ENCODE data around the gene KCNMA1. TPM values are rescaled to one million over a fixed set of nuclear protein-coding genes. Genes with fewer than 3 reads are reported as not detected.

The KCNMA1 gene
- total RNA-seq, 3 donors from 2014 or later, result 45.4 to 312 (median 62.4) TPM

DNA sequence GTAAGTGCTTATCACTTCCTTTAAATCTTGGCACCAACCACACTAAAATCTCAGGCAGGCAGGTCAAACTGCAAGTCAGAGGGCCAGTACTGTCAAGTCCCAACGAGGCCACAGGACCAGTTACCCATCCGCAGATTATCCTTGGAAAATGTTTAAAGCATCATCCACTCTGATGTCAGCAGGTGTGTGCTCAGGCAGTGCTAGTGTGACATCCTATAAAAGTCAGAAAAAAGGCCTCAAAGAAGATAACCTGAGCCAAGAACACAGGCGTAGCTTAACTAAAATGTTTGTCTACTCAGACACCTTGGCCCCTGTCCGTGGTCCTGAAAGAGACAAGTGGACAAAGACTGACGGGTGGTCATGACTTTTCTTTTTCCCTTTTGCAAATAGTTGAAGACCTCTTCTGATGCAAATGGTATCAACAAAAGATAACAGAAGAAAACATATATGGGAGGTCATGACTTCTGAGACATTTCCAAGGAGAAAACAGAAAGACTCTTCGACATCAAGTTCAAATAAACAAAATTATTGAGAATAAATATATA, 309.3 kb downstream of the KCNMA1 start:
- DNase-seq (peak in 1 of 3 donors; percentile 52), ATAC-seq (no peak)
- intact Hi-C loops (cut with DNase I, micrococcal nuclease), result no loop called here
- TF ChIP-seq CTCF (IDR thresholded peaks at IDR 0.05), result no peak
- Histone ChIP-seq H3K4me1 (ENCODE audit: low read depth) (peaks cover 4% of the 10 kb centered on the region), H3K4me3 (no peak overlapping the region), H3K36me3 (ENCODE audit: low read depth) (no peaks in the 10 kb centered on the region), H3K9me3 (no peaks in the 10 kb centered on the region)

DNA sequence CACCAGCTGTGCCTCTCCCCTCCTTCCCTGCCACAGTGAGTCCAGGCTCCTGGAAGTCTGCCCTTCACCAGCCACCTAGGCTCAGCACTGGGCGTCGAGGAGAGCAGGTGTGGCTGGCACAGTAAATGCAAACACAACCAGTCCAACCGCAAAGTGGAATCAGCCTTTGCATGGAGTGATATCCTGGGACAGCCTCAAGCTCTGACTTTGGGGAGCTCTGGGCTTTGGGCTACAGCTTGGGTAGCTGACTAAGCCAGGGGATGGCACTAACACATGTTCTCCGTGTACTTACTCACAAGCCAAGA, 312.4 kb downstream of the KCNMA1 start:
- H3K4me3 ChIP-seq, result no peak overlapping the region
- ATAC-seq (peak; percentile 70), DNase-seq (peak in 2 of 3 donors; percentile 17 to 26)
- TF ChIP-seq CTCF (IDR thresholded peaks at IDR 0.05), result no peak
- no peaks in the 10 kb centered on the region for H3K9me3 ChIP-seq
- no peaks in the 10 kb centered on the region for H3K4me1 ChIP-seq (ENCODE audit: low read depth)
- no peaks in the 10 kb centered on the region for H3K36me3 ChIP-seq (ENCODE audit: low read depth)
- intact Hi-C loops (cut with DNase I, micrococcal nuclease), result no loop called here

- Histone ChIP-seq H3K4me3 (no peak overlapping the region), H3K9me3 (no peaks in the 10 kb centered on the region), H3K4me1 (ENCODE audit: low read depth) (no peaks in the 10 kb centered on the region), H3K36me3 (ENCODE audit: low read depth) (no peaks in the 10 kb centered on the region)
- TF ChIP-seq CTCF (IDR thresholded peaks at IDR 0.05), result no peak
- intact Hi-C loops (cut with DNase I, micrococcal nuclease), result no loop called here
- ATAC-seq (no peak), DNase-seq (no peak)
These were observed 315.8 kb downstream of the KCNMA1 start for GRCh38 chr10:77321838-77322237.

- Histone ChIP-seq H3K36me3 (ENCODE audit: low read depth) (no peaks in the 10 kb centered on the region), H3K9me3 (no peaks in the 10 kb centered on the region), H3K4me1 (ENCODE audit: low read depth) (no peaks in the 10 kb centered on the region), H3K4me3 (no peak overlapping the region)
- TF ChIP-seq CTCF (IDR thresholded peaks at IDR 0.05), result no peak
- DNase-seq (no peak), ATAC-seq (no peak)
- intact Hi-C loops (cut with DNase I, micrococcal nuclease), result no loop called here
These were observed 316.6 kb downstream of the KCNMA1 start for GRCh38 chr10:77320971-77321471.

GRCh38 chr10:77319557-77319956, 318.1 kb downstream of the KCNMA1 start:
- no peak for DNase-seq
- no peak for TF ChIP-seq CTCF (IDR thresholded peaks at IDR 0.05)
- Histone ChIP-seq H3K4me3 (no peak overlapping the region), H3K36me3 (ENCODE audit: low read depth) (no peaks in the 10 kb centered on the region), H3K4me1 (ENCODE audit: low read depth) (no peaks in the 10 kb centered on the region), H3K9me3 (no peaks in the 10 kb centered on the region)
- intact Hi-C loops (cut with DNase I, micrococcal nuclease), result no loop called here
- ATAC-seq, result no peak

GRCh38 chr10:77318739-77319138, 318.9 kb downstream of the KCNMA1 start:
- Histone ChIP-seq H3K4me1 (ENCODE audit: low read depth) (no peaks in the 10 kb centered on the region), H3K9me3 (no peaks in the 10 kb centered on the region), H3K4me3 (no peak overlapping the region), H3K36me3 (ENCODE audit: low read depth) (no peaks in the 10 kb centered on the region)
- no peak for ATAC-seq
- TF ChIP-seq CTCF (IDR thresholded peaks at IDR 0.05), result no peak
- intact Hi-C loops (cut with DNase I, micrococcal nuclease), result no loop called here
- no peak for DNase-seq
